ENCODE data around the gene ADARB2. TPM values are rescaled to one million over a fixed set of nuclear protein-coding genes. Genes with fewer than 3 reads are reported as not detected.

The ADARB2 gene
- total and polyA plus RNA-seq, 4 donors: 0.22 to 1.3 (median 0.55) TPM

- Histone ChIP-seq H3K4me1 (ENCODE audit: control insufficient read depth in 5 of 5, insufficient read depth in 5 of 5, low read length in 5 of 5) (peaks cover 0 to 6% (median 2%) of the 10 kb centered on the region in 5 donors), H3K27ac (ENCODE audit: low read depth in 1 of 2, low read length in 1 of 2) (no peak overlapping the region), H3K9ac (ENCODE audit: insufficient read depth in 1 of 2, low read length in 2 of 2) (no peak overlapping the region), H3K27me3 (ENCODE audit: control insufficient read depth in 3 of 3, insufficient read depth in 3 of 3, low read length in 2 of 3) (peaks cover 0 to 2% (median 0%) of the 10 kb centered on the region in 3 donors), H3K9me3 (ENCODE audit: control insufficient read depth in 4 of 4, insufficient read depth in 3 of 4, low read length in 3 of 4) (peaks cover 0 to 10% (median 0%) of the 10 kb centered on the region in 4 donors), H3K4me3 (no peak overlapping the region), H3K36me3 (ENCODE audit: control insufficient read depth in 4 of 4, insufficient read depth in 4 of 4, low read length in 4 of 4) (no peaks in the 10 kb centered on the region)
- no peak for TF ChIP-seq CTCF (IDR thresholded peaks at IDR 0.05; ENCODE audit: control extremely low read depth, extremely low read depth)
- DNase-seq (no peak), ATAC-seq (ENCODE audit: insufficient read depth, low FRiP score) (no peak)
- WGBS, 2 donors: 80 to 87% methylated on average over 11 of the region's 11 CpGs
These were observed 263.5 kb downstream of the ADARB2 start for GRCh38 chr10:1473874-1474273.

GRCh38 chr10:1472178-1472958 is 265.0 kb downstream of the ADARB2 start:
- ATAC-seq (ENCODE audit: insufficient read depth, low FRiP score): no peak
- Histone ChIP-seq H3K4me1 (ENCODE audit: control insufficient read depth in 5 of 5, insufficient read depth in 5 of 5, low read length in 5 of 5) (peaks cover 0 to 6% (median 2%) of the 10 kb centered on the region in 5 donors), H3K9ac (ENCODE audit: insufficient read depth in 1 of 2, low read length in 2 of 2) (no peak overlapping the region), H3K27ac (ENCODE audit: low read depth in 1 of 2, low read length in 1 of 2) (no peak overlapping the region), H3K27me3 (ENCODE audit: control insufficient read depth in 3 of 3, insufficient read depth in 3 of 3, low read length in 2 of 3) (peaks cover 0 to 2% (median 0%) of the 10 kb centered on the region in 3 donors), H3K4me3 (no peak overlapping the region), H3K9me3 (ENCODE audit: control insufficient read depth in 4 of 4, insufficient read depth in 3 of 4, low read length in 3 of 4) (peaks cover 0 to 10% (median 0%) of the 10 kb centered on the region in 4 donors), H3K36me3 (ENCODE audit: control insufficient read depth in 4 of 4, insufficient read depth in 4 of 4, low read length in 4 of 4) (no peaks in the 10 kb centered on the region)
- peak in 2 of 3 donors; percentile 42 to 43 for DNase-seq
- no peak for TF ChIP-seq CTCF (IDR thresholded peaks at IDR 0.05; ENCODE audit: control extremely low read depth, extremely low read depth)
- 83 to 89% methylated on average over 21 of the region's 21 CpGs for WGBS, 2 donors

- WGBS, 2 donors: 75 to 87% methylated on average over 10 of the region's 10 CpGs
These were observed 268.5 kb downstream of the ADARB2 start for GRCh38 chr10:1468811-1469210.

More at GRCh38 chr10:1468811-1469210, 268.5 kb downstream of the ADARB2 start:
- Histone ChIP-seq H3K4me3 (no peak overlapping the region), H3K27me3 (ENCODE audit: control insufficient read depth in 3 of 3, insufficient read depth in 3 of 3, low read length in 2 of 3) (no peaks in the 10 kb centered on the region), H3K27ac (ENCODE audit: low read depth in 1 of 2, low read length in 1 of 2) (no peak overlapping the region), H3K36me3 (ENCODE audit: control insufficient read depth in 4 of 4, insufficient read depth in 4 of 4, low read length in 4 of 4) (no peaks in the 10 kb centered on the region), H3K4me1 (ENCODE audit: control insufficient read depth in 5 of 5, insufficient read depth in 5 of 5, low read length in 5 of 5) (peaks cover 0 to 7% (median 3%) of the 10 kb centered on the region in 5 donors), H3K9ac (ENCODE audit: insufficient read depth in 1 of 2, low read length in 2 of 2) (no peak overlapping the region), H3K9me3 (ENCODE audit: control insufficient read depth in 4 of 4, insufficient read depth in 3 of 4, low read length in 3 of 4) (peaks cover 0 to 4% (median 0%) of the 10 kb centered on the region in 4 donors)
- no peak for TF ChIP-seq CTCF (IDR thresholded peaks at IDR 0.05; ENCODE audit: control extremely low read depth, extremely low read depth)
- ATAC-seq (ENCODE audit: insufficient read depth, low FRiP score) (no peak), DNase-seq (no peak)
